HepG2 (cell line): ENCODE data around the gene DTHD1. TPM values are rescaled to one million over a fixed set of nuclear protein-coding genes. Genes with fewer than 3 reads are reported as not detected.

ENCODE experiments used
- ATAC-seq: fragments of 200-7000 bp; cut with Tn5 transposase; 3 replicates; pipeline ENCODE4 v1.9.1; 2020; ENCODE audit warnings: mild to moderate bottlenecking, moderate library complexity
- BruUV-seq: library from RNA; stranded (reverse); fragments of 400-500 nt; replicated peaks from 2 replicates; lab custom pipeline; 2021; lab: Mats Ljungman, UMichigan
- CTCF ChIA-PET: fragments of 300-600 bp; formaldehyde crosslinking; extraction: SDS; loops from one replicate; lab custom pipeline; 2021; ENCODE audit warnings: low total read pairs, inconsistent platforms, low intra/inter-chr PET ratio; lab: Yijun Ruan, JAX
- POLR2A ChIA-PET: fragments of 350-600 bp; sonication (Branson Sonifier 250); formaldehyde crosslinking; loops from one replicate; lab custom pipeline; 2020; ENCODE audit warnings: antibody characterized with exemption, inconsistent platforms; lab: Yijun Ruan, JAX
- DNase-seq: peaks from one replicate; pipeline ENCODE4 v3.0.0-alpha.2; 2015; ENCODE audit warnings: low spot score
- FAIRE-seq: peaks from 3 replicates; lab custom pipeline; 2011; peaks lifted over from hg19 to GRCh38; lab: Jason Lieb, UNC
- H2AFZ ChIP-seq: one replicate; pipeline ENCODE4 v1.6.1; 2011; ENCODE audit warnings: low read length, inconsistent platforms
- H3K27ac ChIP-seq: fragments of 300-600 bp; 3 replicates; pipeline ENCODE4 v1.8.0; 2011; ENCODE audit warnings: mixed run types, mild to moderate bottlenecking, mixed read lengths, low read length, inconsistent platforms; ENCODE audit not compliant: insufficient read depth; ENCODE audit errors: extremely low read length
- H3K27me3 ChIP-seq, 2 experiments: fragments of 200-600 bp in 1 of 2; 2 replicates in 1 of 2; 3 replicates in 1 of 2; pipeline versions ENCODE4 v1.6.0 to v1.8.0; 2011; ENCODE audit warnings: low read length in 2 of 2, mild to moderate bottlenecking in 2 of 2, moderate library complexity in 2 of 2, inconsistent platforms in 1 of 2; ENCODE audit not compliant: insufficient read depth in 2 of 2, control insufficient read depth in 1 of 2
- H3K36me3 ChIP-seq, 2 experiments: fragments of 200-600 bp in 1 of 2; replicated peaks in 1 of 2; 2 replicates in 1 of 2; 3 replicates in 1 of 2; pipeline versions ENCODE4 v1.5.1 to v1.8.0; 2011; ENCODE audit warnings: low read length in 2 of 2, inconsistent platforms in 1 of 2; ENCODE audit not compliant: insufficient read depth in 2 of 2, control insufficient read depth in 1 of 2
- H3K4me1 ChIP-seq: 2 replicates; pipeline ENCODE4 v1.5.1; 2012; ENCODE audit warnings: low read length, inconsistent platforms; ENCODE audit not compliant: insufficient read depth
- H3K4me2 ChIP-seq: 2 replicates; pipeline ENCODE4 v1.6.0; 2011; ENCODE audit warnings: low read depth, low read length, inconsistent platforms
- H3K4me3 ChIP-seq, 3 experiments: fragments of 200-600 bp in 1 of 3; sonication (generic), shearing (Covaris generic) in 1 of 3; replicated peaks in 1 of 3; 2 replicates each; pipeline ENCODE4 v1.5.1; 2011 to 2016; ENCODE audit warnings: low read length in 3 of 3, inconsistent platforms in 2 of 3, low read depth in 2 of 3, mild to moderate bottlenecking in 2 of 3, control low read depth in 1 of 3, mixed read lengths in 1 of 3; ENCODE audit not compliant: insufficient read depth in 1 of 3
- H3K79me2 ChIP-seq: one replicate; pipeline ENCODE4 v1.6.1; 2011; ENCODE audit warnings: low read length, inconsistent platforms; ENCODE audit not compliant: insufficient read depth
- H3K9ac ChIP-seq: 2 replicates; pipeline ENCODE4 v1.6.0; 2011; ENCODE audit warnings: mild to moderate bottlenecking, low read depth, low read length, inconsistent platforms; ENCODE audit not compliant: insufficient read depth
- H3K9me3 ChIP-seq: 2 replicates; pipeline ENCODE4 v1.5.1; 2012; ENCODE audit warnings: mild to moderate bottlenecking, low read length
- H4K20me1 ChIP-seq: 2 replicates; pipeline ENCODE4 v1.6.0; 2011; ENCODE audit warnings: inconsistent platforms, mild to moderate bottlenecking, low read length, moderate library complexity; ENCODE audit not compliant: insufficient read depth
- ATF4 ChIP-seq, 2 experiments: fragments of 450-650 bp in 1 of 2; sonication (generic) in 1 of 2; formaldehyde crosslinking; IDR thresholded peaks; 2 replicates each; pipeline versions ENCODE4 v1.5.0 to v1.8.0; 2020 to 2022; ENCODE audit warnings: mild to moderate bottlenecking in 1 of 2, missing genetic modification reagents in 1 of 2
- CCAR2 ChIP-seq: fragments of 200-400 bp; formaldehyde crosslinking; optimal IDR thresholded peaks from 2 replicates; pipeline ENCODE3; 2018; ENCODE audit warnings: low read depth, mild to moderate bottlenecking, low read length, moderate library complexity
- FOXM1 ChIP-seq: sonication (generic); formaldehyde crosslinking; IDR thresholded peaks from 2 replicates; pipeline ENCODE4 v1.5.0; 2020; ENCODE audit warnings: missing genetic modification reagents
- HDAC6 ChIP-seq: fragments of 200-600 bp; sonication (generic); IDR thresholded peaks from 2 replicates; pipeline ENCODE4 v1.7.0; 2017; ENCODE audit warnings: mild to moderate bottlenecking, antibody characterized with exemption, low read length, low read depth
- JUND ChIP-seq: sonication (generic); formaldehyde crosslinking; IDR thresholded peaks from 2 replicates; pipeline ENCODE4 v1.8.0; 2022; ENCODE audit warnings: mild to moderate bottlenecking, missing genetic modification reagents
- MXD1 ChIP-seq: sonication (generic); formaldehyde crosslinking; IDR thresholded peaks from 2 replicates; pipeline ENCODE4 v1.4.0; 2020; ENCODE audit warnings: mild to moderate bottlenecking, missing genetic modification reagents
- NR2F6 ChIP-seq, 2 experiments: IDR thresholded peaks; 2 replicates each; pipeline ENCODE4 v1.6.1; 2016; ENCODE audit warnings: antibody characterized with exemption in 1 of 2, mild to moderate bottlenecking in 1 of 2
- REL ChIP-seq: sonication (generic); formaldehyde crosslinking; conservative IDR thresholded peaks from 2 replicates; pipeline ENCODE4 v1.8.0; 2022; ENCODE audit warnings: mild to moderate bottlenecking, missing genetic modification reagents, moderate library complexity
- YY1 ChIP-seq: IDR thresholded peaks from 2 replicates; pipeline ENCODE4 v1.6.1; 2011; ENCODE audit warnings: low read length, low read depth, moderate library complexity, mild to moderate bottlenecking; ENCODE audit not compliant: insufficient read depth, insufficient replicate concordance
- ZMYM4 ChIP-seq: sonication (generic); formaldehyde crosslinking; IDR thresholded peaks from 2 replicates; pipeline ENCODE4 v1.8.1; 2023; ENCODE audit warnings: mild to moderate bottlenecking, missing genetic modification reagents
- ZNF24 ChIP-seq: fragments of 450-650 bp; IDR thresholded peaks from 2 replicates; pipeline ENCODE4 v1.6.1; 2017; ENCODE audit warnings: antibody characterized with exemption, mild to moderate bottlenecking
- ZNF441 ChIP-seq: sonication (generic); formaldehyde crosslinking; IDR thresholded peaks from 2 replicates; pipeline ENCODE4 v1.7.0; 2021; ENCODE audit warnings: missing genetic modification reagents, borderline replicate concordance
- ZNF512B ChIP-seq: sonication (generic); formaldehyde crosslinking; IDR thresholded peaks from 2 replicates; pipeline ENCODE4 v1.5.1; 2020; ENCODE audit warnings: missing genetic modification reagents, mild to moderate bottlenecking, borderline replicate concordance
- ZNF652 ChIP-seq: IDR thresholded peaks from 2 replicates; pipeline ENCODE4 v1.6.1; 2016; ENCODE audit warnings: low read depth, borderline replicate concordance
- ZNF792 ChIP-seq: IDR thresholded peaks from 2 replicates; pipeline ENCODE4 v1.6.1; 2016
- WGBS: methylation state at CpG from one replicate; pipeline ENCODE4 v1.1.6; 2017; ENCODE audit warnings: low lambda C conversion rate; 5-methylcytosine and 5-hydroxymethylcytosine counted together
- in situ Hi-C: cut with HindIII; loops from 2 replicates; pipeline ENCODE4 v1.10.0; 2017; ENCODE audit warnings: low pct_unique_long_range_greater_than_20kb; ENCODE audit not compliant: extremely low pct_ligation_motif_present
- intact Hi-C: fragments of 100-400 bp; cut with micrococcal nuclease; formaldehyde crosslinking; loops from one replicate; pipeline ENCODE4 v1.10.0; 2022; ENCODE audit not compliant: unreplicated experiment
- polyA plus RNA-seq, 8 experiments: library from polyadenylated mRNA; depleted of rRNA in 3 of 8; stranded (reverse) in 7 of 8; unstranded in 1 of 8; fragments of >200 nt; fragmentation: Illumina TruSeq in 4 of 8; extraction: Trizol in 4 of 8; gene quantifications; 2 replicates each; pipeline versions ENCODE4 v1.2.1 to v1.2.3, GENCODE V29; 2011 to 2016; ENCODE audit warnings: low read depth in 4 of 8, missing spikeins in 1 of 8, mixed read lengths in 1 of 8; ENCODE audit not compliant: insufficient read depth in 1 of 8
- total RNA-seq, 5 experiments: library from RNA; depleted of rRNA; stranded (reverse); fragments of >200 nt; fragmentation: Illumina TruSeq; extraction: Trizol; gene quantifications; 2 replicates each; pipeline ENCODE4 v1.2.3, GENCODE V29; 2016; ENCODE audit warnings: low read depth in 1 of 5

The DTHD1 gene
- total and polyA plus RNA-seq, 2 of the 13 experiments (the other 11 are each of a cell fraction or from before 2014, with no cell fraction given), result not detected

GRCh38 chr4:36292556-36293188 is 11.3 kb downstream of the DTHD1 start:
- no TSS peak for BruUV-seq

GRCh38 chr4:36301127-36301526 is 19.7 kb downstream of the DTHD1 start:
- H4K20me1 ChIP-seq, result no peaks in the 10 kb centered on the region
- no peaks in the 10 kb centered on the region for H3K79me2 ChIP-seq
- BruUV-seq, result no TSS peak
- no peak overlapping the region for H2AFZ ChIP-seq
- H3K27me3 ChIP-seq, result no peaks in the 10 kb centered on the region
- WGBS, result 15% methylated on average over 2 of the region's 2 CpGs
- H3K36me3 ChIP-seq, result no peaks in the 10 kb centered on the region
- no peaks in the 10 kb centered on the region for H3K4me1 ChIP-seq
- ChIA-PET POLR2A (interaction anchor here (1.2 kb wide), 1 partner anchor 52 kb away, joined by 3 read pairs; no protein-coding TSS in a partner anchor), CTCF (no interaction called here)
- H3K9me3 ChIP-seq, result no peaks in the 10 kb centered on the region
- H3K4me2 ChIP-seq, result no peak overlapping the region
- H3K27ac ChIP-seq, result no peak overlapping the region
- DNase-seq, result no peak
- no peak overlapping the region for H3K4me3 ChIP-seq
- FAIRE-seq, result no peak
- no peak overlapping the region for H3K9ac ChIP-seq
- in situ Hi-C loops (no loop called here), intact Hi-C loops (no loop called here)
- ATAC-seq, result no peak
- TF ChIP-seq HDAC6 (no peak), ZNF652 (no peak), CCAR2 (no peak), FOXM1 (no peak), ZNF441 (CRISPR knock-in tag) (no peak), ZNF792 (no peak), MXD1 (CRISPR knock-in tag) (no peak), ZNF24 (no peak), ZMYM4 (CRISPR knock-in tag) (no peak), NR2F6 (IDR thresholded peaks at IDR 0.05) (no peak), NR2F6 (CRISPR knock-in tag; IDR thresholded peaks at IDR 0.05) (no peak), REL (CRISPR knock-in tag) (no peak), ATF4 (CRISPR knock-in tag; IDR thresholded peaks at IDR 0.05) (no peak), JUND (no peak), ZNF512B (CRISPR knock-in tag) (no peak)

More at GRCh38 chr4:36292556-36293188, 11.3 kb downstream of the DTHD1 start:
- H3K4me3 ChIP-seq, result no peak overlapping the region
- no peak for DNase-seq
- no peak overlapping the region for H3K4me2 ChIP-seq
- no peaks in the 10 kb centered on the region for H3K36me3 ChIP-seq
- ATAC-seq, result no peak
- in situ Hi-C loops, result no loop called here
- POLR2A ChIA-PET, result no interaction called here
- CTCF ChIA-PET, result no interaction called here
- H3K9ac ChIP-seq, result no peak overlapping the region
- no peaks in the 10 kb centered on the region for H3K4me1 ChIP-seq
- 25% methylated on average over 7 of the region's 7 CpGs for WGBS
- H3K27me3 ChIP-seq, result no peaks in the 10 kb centered on the region; a peak in 1 of 5 replicates
- H2AFZ ChIP-seq, result no peak overlapping the region
- H4K20me1 ChIP-seq, result no peaks in the 10 kb centered on the region
- H3K9me3 ChIP-seq, result no peaks in the 10 kb centered on the region
- FAIRE-seq, result no peak
- no peak overlapping the region for H3K27ac ChIP-seq
- no peaks in the 10 kb centered on the region for H3K79me2 ChIP-seq
- TF ChIP-seq YY1, result no peak
- TF ChIP-seq, all 625 proteins: peak for 0
- intact Hi-C loops, result no loop called here
